ENCODE measurements around the gene SMYD4.
"Not testable (repeated sequence)": the region's sequence is repeated elsewhere in the genome, so short reads cannot be mapped to it uniquely, and the experiment has no call there.

SMYD4 gene

DNA sequence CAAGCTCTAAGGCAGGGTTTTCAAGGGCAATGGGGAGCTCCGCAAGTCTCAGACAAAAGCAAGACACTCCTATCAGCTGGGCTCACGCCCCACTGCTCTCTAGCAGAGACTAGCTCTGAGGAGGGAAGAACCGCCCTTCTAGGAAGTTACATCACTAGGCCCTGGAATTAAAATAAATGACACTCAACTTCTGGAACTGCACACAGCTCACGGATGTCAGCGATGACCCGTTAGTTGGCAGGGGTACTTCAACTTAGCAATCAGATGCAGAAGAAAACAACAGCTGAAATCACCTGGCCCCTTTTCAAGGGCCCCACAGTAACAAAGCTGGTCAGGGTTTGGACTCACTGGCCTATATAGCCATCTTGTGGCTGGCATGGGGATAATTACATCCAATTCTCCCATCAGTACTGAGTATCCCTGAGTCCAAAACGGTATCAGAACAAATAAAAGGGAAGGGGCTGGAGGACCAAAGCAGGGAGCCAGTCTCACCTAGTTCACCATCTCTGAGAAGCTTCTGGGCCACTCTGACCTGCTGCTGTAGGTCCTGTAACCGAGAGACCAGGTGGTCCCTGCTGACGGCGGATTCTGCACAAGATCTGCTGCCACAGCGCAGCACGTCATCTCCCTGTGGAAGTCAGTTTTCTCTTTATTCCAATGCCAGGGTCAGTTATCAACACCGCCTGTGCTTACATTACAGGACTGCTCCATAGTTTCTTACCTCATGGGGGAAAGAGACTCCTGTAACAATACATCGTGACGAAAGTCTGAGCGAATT lies 45.7 kb downstream of the SMYD4 start:
- no peak for DNase-seq (ENCODE audit: low read depth in 2 of 2)

DNA sequence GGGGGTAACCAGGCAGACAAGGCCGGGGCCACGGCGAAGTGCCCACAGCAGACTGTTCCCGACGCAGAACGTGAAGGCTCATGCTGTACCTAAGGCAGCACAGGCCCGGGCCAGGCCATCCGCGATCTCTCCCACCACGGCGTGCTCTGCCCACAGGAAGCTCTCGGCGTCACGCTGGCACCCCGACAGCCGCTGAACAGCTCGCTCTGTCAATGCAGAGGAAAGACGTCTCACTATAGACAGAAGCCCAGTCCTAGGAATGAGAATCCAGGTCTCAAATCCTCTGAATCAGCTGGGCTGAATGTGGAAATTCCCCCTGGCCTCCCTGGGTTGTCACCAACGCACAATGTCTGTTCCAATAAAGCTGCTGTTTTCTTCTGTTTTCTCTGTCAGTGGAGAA lies 46.4 kb downstream of the SMYD4 start:
- DNase-seq (ENCODE audit: low read depth in 2 of 2): no peak

DNA sequence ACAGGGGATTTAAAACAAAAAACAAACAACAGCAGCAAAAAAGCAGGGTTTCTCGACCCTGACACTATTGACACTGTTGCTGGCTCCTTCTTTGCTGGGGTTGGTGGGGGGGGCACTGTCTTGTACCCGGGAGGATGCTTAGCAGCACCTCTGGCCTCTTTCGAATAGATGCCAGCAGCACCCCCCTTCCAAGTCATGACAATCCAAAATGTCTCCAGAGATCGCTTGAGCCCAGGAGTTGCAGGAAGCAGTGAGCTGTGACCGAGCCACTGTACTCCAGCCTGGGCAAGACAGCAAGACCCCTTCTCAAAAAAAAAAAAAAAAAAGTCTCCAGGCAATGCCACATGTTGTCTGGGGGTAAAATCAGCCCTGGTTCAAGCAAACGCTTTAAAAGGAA lies 47.5 kb downstream of the SMYD4 start:
- no peak for DNase-seq (ENCODE audit: low read depth in 2 of 2)

DNA sequence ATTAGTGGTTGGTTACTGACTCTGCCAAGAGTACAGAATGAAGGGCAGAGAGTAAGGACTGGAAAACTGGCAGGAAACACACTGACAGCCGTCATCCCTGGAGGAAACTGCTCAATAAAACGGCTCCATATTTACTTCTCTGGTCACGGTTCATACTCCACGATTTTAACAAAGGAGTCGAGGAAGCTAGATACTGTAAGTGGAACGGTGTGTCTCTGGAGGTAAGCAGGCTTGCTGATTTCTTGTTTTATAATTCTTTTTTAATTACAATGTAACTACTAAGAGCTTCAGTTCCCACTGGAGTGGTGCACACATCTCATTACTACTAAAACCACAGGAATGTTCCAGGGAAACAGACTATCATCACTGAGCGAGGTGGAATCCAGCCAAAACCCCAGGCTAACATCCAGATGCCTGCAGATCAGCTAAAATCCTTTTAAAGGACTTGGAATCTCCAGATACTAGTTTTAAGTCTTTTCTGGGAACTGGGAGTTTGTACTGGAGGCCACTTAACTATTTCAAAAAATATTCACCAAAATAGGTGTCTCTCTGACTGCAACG lies 50.1 kb downstream of the SMYD4 start:
- DNase-seq (ENCODE audit: low read depth in 2 of 2): no peak

DNA sequence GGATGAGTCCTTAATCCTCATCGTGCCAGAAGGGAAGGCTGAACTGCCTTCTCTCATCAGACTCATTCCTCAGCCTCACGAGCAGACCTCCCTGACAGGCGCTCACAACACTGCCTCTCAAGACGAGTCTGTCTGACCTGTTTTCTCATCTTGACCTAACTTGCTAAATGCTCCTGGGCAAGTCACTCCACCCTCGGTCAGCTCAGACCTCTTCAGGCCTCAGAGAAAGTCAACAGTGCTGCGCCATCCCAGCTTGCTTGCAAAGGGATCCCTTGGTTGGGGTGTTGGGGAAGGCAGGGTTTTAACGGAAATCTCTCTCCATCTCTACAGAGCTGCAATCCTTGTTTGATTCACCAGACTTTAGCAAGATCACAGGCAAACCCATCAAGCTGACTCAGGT lies 52.8 kb downstream of the SMYD4 start:
- DNase-seq (ENCODE audit: low read depth in 2 of 2): no peak

DNA sequence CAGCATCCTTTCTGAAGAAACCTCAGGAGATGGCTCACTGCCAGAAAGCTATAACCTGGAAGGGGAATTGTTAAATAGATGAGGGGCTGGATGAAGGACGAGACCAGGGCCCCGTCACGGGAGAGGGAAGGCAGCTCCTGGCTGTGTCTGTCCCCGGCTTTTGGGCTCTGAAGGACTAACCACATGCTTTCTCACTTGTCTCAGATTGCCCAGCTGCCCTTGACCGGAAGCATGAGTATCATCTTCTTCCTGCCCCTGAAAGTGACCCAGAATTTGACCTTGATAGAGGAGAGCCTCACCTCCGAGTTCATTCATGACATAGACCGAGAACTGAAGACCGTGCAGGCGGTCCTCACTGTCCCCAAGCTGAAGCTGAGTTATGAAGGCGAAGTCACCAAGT lies 53.4 kb downstream of the SMYD4 start:
- DNase-seq (ENCODE audit: low read depth in 2 of 2): no peak

DNA sequence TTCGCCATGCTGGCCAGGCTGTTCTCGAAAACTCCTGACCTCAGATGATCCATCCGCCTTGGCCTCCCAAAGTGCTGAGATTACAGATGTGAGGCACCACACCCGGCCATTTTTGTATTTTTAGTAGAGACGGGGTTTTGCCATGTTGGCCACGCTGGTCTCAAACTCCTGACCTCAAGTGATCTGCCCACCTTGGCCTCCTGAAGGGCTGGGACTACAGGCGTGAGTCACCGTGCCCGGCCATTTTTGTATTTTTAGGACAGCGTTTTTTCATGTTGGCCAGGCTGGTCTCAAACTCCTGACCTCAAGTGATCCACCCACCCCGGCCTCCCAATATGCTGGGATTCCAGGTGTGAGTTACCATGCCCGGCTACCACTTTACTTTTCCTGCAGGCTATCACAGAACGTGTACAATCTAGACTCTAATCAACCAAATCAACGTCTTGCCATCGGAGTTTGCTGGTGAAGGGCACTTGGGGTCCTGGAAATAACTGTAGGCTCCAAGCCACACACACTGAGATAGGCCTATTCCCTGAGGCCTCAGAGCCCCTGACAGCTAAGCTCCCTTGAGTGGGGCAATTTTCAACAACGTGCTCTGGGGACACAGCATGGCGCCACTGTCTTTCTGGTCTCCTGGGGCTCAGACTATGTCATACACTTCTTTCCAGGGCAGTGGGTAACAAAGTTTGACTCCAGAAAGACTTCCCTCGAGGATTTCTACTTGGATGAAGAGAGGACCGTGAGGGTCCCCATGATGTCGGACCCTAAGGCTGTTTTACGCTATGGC lies 55.1 kb downstream of the SMYD4 start:
- DNase-seq (ENCODE audit: low read depth in 2 of 2): no peak

DNA sequence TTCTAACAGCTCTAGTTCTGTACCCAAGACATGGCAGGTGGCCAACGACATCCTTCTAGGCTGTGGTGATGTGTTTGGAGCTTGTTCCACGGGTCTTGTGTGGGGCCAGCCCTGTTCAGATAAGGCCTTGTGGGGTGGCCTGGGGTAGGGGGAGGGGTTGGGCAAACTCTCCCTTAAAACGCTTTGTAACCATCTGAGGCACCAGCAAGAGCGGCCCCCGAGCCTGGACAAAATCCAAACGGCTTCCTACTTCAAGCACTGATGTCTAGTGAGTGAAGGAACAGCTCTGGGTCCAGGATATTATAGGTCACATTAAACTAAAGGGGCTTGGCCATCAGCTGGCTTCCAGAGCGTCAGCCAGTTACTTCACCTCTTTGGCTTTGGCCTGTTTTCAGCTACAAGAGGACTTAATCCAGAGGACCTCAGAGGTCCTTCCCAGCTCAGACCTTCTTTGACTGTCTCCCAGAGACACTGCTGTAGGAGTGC lies 56.0 kb downstream of the SMYD4 start:
- DNase-seq (ENCODE audit: low read depth in 2 of 2): no peak

DNA sequence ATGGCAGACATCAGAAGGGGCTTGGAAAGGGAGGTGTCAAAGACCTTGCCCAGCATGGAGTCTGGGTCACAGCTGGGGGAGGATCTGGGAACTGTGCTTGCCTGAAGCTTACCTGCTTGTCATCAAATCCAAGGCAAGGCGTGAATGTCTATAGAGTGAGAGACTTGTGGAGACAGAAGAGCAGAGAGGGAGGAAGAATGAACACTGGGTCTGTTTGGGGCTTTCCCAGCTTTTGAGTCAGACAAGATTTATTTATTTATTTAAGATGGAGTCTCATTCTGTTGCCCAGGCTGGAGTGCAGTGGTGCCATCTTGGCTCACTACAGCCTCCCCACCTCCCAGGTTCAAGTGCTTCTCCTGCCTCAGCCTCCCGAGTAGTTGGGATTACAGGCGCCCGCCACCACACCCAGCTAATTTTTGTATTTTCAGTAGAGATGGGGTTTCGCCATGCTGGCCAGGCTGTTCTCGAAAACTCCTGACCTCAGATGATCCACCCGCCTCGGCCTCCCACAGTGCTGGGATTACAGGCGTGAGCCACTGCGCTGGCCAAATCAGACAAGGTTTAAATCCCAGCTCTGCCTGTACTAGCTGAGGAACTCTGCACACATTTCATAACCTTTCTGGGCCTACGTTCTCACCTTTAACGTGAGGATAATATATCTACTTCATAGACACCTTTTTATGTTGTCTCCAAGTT lies 56.6 kb downstream of the SMYD4 start:
- DNase-seq (ENCODE audit: low read depth in 2 of 2): not testable (repeated sequence)

DNA sequence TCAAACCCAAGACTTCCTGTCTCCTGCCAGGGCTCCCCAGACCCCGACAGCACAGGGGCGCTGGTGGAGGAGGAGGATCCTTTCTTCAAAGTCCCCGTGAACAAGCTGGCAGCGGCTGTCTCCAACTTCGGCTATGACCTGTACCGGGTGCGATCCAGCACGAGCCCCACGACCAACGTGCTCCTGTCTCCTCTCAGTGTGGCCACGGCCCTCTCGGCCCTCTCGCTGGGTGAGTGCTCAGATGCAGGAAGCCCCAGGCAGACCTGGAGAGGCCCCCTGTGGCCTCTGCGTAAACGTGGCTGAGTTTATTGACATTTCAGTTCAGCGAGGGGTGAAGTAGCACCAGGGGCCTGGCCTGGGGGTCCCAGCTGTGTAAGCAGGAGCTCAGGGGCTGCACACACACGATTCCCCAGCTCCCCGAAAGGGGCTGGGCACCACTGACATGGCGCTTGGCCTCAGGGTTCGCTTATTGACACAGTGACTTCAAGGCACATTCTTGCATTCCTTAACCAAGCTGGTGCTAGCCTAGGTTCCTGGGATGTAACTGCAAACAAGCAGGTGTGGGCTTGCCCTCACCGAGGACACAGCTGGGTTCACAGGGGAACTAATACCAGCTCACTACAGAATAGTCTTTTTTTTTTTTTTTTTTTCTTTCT lies 59.8 kb downstream of the SMYD4 start:
- no peak for DNase-seq (ENCODE audit: low read depth in 2 of 2)

DNA sequence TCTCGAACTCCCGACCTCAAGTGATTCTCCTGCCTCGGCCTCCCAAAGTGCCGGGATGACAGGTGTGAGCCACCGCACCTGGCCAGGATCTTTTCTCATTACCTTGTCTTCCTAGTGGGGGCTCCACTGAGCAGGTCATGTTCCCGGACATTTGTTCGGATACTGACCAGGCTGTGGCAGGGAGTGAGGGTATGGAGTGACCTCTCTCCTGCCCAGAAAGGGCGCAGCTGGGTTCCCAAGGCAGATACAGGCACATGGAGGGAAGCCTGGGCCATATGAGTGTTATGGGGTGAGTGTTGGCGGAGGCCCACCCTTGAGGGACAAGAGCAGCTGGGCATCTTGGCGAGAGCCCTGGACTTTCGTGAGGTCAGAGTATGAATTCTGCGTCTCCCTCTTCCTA lies 62.3 kb downstream of the SMYD4 start:
- no peak for DNase-seq (ENCODE audit: low read depth in 2 of 2)

DNA sequence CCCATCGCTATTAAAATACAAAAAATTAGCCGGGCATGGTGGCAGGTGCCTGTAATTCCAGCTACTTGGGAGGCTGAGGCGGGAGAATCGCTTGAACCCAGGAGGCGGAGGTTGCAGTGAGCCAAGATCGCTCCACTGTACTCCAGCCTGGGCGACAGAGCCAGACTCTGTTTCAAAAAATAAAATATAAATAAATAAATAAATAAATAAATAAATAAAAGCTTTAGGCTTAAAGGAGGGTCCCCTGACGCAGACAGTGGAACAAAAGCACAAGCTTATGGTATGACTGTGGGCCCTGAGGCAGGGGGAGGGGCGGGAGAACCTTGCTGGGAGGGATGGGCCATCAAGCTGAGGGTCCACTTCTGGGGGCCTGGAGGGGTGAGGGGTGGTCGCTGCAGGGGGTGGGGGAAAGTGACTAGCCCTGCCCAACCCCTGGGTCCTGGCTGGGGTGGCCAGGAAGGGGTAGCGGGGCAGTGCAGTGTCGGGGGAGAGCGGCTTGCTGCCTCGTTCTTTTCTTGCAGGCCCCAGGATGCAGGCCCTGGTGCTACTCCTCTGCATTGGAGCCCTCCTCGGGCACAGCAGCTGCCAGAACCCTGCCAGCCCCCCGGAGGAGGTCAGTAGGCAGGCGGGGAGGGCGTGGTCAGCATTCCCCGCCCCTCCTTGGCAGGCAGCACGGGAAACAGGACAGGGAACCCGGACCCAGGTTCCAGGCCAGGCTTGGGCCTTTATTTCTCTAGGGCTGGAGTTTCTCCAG lies 63.1 kb downstream of the SMYD4 start:
- no peak for DNase-seq (ENCODE audit: low read depth in 2 of 2)

DNA sequence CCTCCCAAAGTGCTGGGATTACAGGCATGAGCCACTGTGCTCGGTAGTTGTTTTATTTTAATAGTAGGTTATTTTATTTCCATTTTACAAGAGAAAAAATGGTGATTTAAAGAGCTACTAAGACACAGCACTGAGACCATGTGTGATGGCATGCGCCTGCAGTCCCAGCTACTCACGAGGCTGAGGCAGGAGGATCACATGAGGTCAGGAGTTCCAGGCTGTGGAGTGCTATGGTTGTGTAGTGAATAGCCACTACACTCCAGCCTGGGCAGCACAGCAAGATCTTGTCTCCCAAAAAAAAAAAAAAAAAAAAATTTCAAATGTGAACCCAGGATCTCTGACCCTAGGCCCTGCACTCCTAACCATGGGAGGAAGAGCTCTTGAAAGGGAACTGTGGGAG lies 64.1 kb downstream of the SMYD4 start:
- DNase-seq (ENCODE audit: low read depth in 2 of 2): no peak

DNA sequence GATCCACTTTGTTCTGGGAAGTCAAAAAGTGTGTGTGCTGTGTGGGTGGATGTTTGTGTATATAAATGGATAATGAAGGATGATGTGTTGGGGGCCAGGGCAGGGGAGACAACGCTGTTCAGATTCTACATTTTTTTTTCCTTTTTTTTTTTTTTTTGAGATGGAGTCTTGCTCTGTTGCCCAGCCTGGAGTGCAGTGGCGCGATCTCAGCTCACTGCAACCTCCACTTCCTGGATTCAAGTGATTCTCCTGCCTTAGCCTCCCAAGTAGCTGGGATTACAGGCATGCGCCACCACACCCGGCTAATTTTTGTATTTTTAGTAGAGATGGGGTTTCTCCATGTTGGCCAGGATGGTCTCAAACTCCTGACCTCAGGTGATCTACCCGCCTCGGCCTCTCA lies 65.0 kb downstream of the SMYD4 start:
- DNase-seq (ENCODE audit: low read depth in 2 of 2): not testable (repeated sequence)

DNA sequence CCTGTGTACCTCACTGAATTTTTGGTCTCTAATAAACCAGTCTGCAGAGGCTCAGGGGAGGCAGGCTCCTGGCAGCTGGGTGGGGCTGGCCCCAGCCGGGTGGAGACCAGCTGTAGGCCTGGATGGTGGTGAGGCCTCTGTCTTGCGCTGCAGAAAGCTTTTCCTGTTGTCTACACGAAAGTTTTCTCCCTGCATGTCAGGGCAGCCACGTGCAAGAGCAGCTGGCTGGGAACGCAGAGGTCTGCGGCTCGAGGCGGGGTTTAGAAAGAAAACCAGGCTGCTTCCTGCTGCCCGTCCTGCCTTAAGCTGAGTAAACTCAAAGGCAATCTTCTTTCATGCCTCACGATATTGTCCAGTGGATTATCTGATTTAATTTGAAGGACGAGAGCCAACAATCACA lies 65.4 kb downstream of the SMYD4 start:
- DNase-seq (ENCODE audit: low read depth in 2 of 2): peak; percentile 4 to 10

DNA sequence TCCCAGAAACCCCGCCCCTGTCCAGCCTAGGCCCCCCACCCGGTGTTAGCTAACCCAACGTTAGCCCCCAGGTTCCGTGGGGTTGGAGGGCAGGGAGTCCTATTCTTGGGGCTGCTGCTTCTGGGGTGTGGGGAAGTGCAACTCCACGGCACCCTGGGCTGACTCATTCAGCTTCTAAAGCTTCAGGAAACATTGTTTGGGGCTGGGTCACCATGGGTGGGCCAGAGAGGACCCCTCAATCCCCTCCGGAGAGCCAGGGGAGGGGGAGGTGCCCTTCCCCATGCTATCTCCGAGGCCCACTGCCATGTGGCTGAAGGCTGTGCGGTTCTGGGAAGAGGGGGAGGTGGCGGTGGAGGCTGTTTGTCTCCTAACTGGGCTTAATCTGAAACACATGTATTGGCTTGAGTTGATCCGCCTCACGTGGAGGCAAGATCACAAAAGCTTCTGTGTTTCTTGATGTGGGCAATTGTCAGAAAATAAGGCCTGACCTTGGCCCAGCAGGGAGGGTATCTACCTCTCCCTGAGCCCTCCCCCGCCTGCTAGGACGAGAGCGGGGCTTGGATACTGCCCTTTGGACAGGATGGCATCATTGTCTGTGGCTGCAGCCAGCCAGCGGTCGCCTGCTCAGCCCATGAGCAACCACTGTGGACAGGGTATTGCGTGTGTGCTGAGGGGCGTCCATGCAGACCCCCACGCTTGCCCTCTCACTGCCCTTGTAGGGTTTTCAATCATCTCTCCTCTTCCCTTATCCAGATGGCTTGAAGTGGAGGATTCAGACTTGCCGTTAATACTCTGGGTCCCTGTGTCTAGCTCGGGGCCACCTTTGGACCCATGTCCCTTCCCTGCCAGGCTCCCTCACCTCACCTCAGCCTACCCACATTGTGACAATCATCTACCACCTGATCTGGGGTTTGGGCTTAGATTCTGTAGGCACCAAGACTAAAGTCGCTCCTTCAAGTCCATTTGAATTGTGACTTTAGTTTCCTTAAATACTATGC lies 66.5 kb downstream of the SMYD4 start:
- no peak for DNase-seq (ENCODE audit: low read depth in 2 of 2)

DNA sequence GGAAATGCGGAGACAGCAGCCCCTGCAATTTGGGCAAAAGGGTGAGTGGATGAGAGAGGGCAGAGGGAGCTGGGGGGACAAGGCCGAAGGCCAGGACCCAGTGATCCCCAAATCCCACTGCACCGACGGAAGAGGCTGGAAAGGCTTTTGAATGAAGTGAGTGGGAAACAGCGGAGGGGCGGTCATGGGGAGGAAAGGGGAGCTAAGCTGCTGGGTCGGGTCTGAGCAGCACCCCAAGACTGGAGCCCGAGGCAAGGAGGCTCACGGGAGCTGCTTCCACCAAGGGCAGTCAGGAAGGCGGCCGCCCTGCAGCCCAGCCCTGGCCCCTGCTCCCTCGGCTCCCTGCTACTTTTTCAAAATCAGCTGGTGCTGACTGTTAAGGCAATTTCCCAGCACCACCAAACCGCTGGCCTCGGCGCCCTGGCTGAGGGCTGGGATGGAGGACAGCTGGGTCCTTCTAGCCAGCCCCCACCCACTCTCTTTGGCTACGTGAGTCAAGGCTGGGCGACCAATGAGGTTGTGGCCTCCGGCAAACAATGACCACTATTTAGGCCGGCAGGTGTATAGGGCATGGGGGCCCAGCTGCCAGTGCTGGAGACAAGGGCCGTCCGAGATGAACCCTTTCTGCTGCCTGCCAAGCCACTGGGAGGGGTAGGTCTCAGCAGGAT lies 67.3 kb downstream of the SMYD4 start:
- DNase-seq (ENCODE audit: low read depth in 2 of 2): no peak

DNA sequence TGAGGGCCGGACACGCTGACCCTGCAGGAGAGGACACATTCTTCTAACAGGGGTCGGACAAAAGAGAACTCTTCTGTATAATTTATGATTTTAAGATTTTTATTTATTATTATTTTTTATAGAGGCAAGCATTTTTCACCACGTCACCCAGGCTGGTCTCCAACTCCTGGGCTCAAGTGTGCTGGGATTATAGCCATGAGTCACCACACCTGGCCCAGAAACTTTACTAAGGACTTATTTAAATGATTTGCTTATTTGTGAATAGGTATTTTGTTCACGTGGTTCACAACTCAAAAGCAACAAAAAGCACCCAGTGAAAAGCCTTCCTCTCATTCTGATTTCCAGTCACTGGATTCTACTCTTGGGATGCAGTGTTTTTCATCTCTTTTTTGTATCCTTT lies 70.2 kb downstream of the SMYD4 start:
- DNase-seq (ENCODE audit: low read depth in 2 of 2): no peak

DNA sequence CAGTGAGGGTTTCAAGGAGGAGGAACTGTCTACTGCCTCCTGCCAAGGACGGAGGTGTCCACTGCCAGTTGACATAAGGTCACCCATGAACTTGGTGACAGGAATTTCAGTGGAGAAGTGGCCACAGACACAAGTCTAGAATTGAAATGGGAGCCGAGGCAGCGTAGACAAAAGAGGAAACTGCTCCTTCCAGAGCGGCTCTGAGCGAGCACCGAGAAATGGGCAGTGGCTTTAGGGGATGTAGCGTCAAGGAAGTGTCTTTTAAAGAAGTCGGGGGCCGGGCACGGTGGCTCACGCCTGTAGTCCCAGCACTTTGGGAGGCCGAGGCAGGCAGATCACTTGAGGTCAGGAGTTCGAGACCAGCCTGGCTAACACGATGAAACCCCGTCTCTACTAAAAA lies 70.9 kb downstream of the SMYD4 start:
- DNase-seq (ENCODE audit: low read depth in 2 of 2): no peak

Measured in stimulated activated CD8-positive, alpha-beta memory T cell treated with anti-CD3 and anti-CD28 coated beads, Interleukin-15, amount 100 ng/mL, for 4 hours (primary cell).